Stomach (tissue), 9 donors: ENCODE measurements around the gene USP4. TPM values are rescaled to one million over a fixed set of nuclear protein-coding genes. Genes with fewer than 3 reads are reported as not detected.

Experiments used
- DNase-seq, 2 donors: peaks; one replicate each; pipeline versions ENCODE4 v3.0.0 to v3.0.0-alpha.2; 2013 to 2019
- H3K27ac ChIP-seq, 5 donors: fragments of 200-600 bp in 4 of 5; sonication (generic) in 4 of 5; one replicate each; pipeline ENCODE4 v1.5.1; 2013 to 2019; ENCODE audit warnings: mild to moderate bottlenecking in 1 of 5, moderate library complexity in 1 of 5
- H3K27me3 ChIP-seq, 3 donors: fragments of 200-600 bp; sonication (generic); one replicate each; pipeline ENCODE4 v1.5.1; 2017 to 2019; ENCODE audit warnings: mixed run types in 1 of 3
- H3K36me3 ChIP-seq, 4 donors: fragments of 200-600 bp; sonication (generic); 1 replicate in 3 of 4; 2 replicates in 1 of 4; pipeline ENCODE4 v1.5.1; 2016 to 2019
- H3K4me1 ChIP-seq, 4 donors: fragments of 200-600 bp; sonication (generic); one replicate each; pipeline ENCODE4 v1.5.1; 2016 to 2019
- H3K4me3 ChIP-seq, 4 donors: fragments of 200-600 bp; sonication (generic) in 3 of 4; one replicate each; pipeline ENCODE4 v1.5.1; 2016 to 2019; ENCODE audit warnings: mild to moderate bottlenecking in 1 of 4
- H3K9me3 ChIP-seq, 4 donors: fragments of 200-600 bp; sonication (generic); one replicate each; pipeline ENCODE4 v1.5.1; 2016 to 2019
- EP300 ChIP-seq: sonication (generic); formaldehyde crosslinking; IDR thresholded peaks from one replicate; pipeline ENCODE4 v1.6.1; 2017; ENCODE audit warnings: antibody characterized with exemption
- POLR2A ChIP-seq, 4 donors: fragments of 450-650 bp; IDR thresholded peaks; one replicate each; pipeline ENCODE4 v1.6.1; 2016; ENCODE audit warnings: antibody characterized with exemption in 4 of 4, control low read depth in 2 of 4, mild to moderate bottlenecking in 1 of 4, moderate library complexity in 1 of 4
- POLR2AphosphoS5 ChIP-seq, 3 donors: sonication (generic); formaldehyde crosslinking; IDR thresholded peaks; one replicate each; pipeline ENCODE4 v1.6.1; 2016; ENCODE audit warnings: antibody characterized with exemption in 3 of 3
- WGBS, 5 donors: extraction: QIAGEN DNeasy Blood & Tissue Kit in 3 of 5; methylation state at CpG; one replicate each; pipeline versions ENCODE4 v1.1.5 to v1.1.7; 2013 to 2018; 5-methylcytosine and 5-hydroxymethylcytosine counted together
- intact Hi-C: fragments of 100-400 bp; cut with DNase I; formaldehyde crosslinking; loops from one replicate; pipeline ENCODE4 v1.15.1; 2023; ENCODE audit warnings: low total_unique reads
- polyA plus RNA-seq, 3 donors: library from polyadenylated mRNA; stranded (reverse); fragments of 200-250 nt; gene quantifications; one replicate each; pipeline ENCODE4 v1.2.3, GENCODE V29; 2013
- total RNA-seq, 5 donors: library from RNA; depleted of rRNA; stranded (reverse); fragments of >200 nt; gene quantifications; one replicate each; pipeline versions ENCODE4 v1.1.0 to v1.2.3, GENCODE V29; 2014 to 2016
- TF ChIP-seq, protein P1 (sequence below), 7 experiments: fragments of 450-650 bp in 4 of 7; fragments of 200-600 bp in 3 of 7; sonication (generic) in 3 of 7; IDR thresholded peaks; one replicate each; pipeline ENCODE4 v1.5.1; 2016 to 2019; ENCODE audit warnings: antibody characterized with exemption in 7 of 7, control low read depth in 2 of 7, mild to moderate bottlenecking in 1 of 7
- donor health status: healthy with polysubstance abuse.
- donor health status: Bipolar disorder and iron deficiency.
- donor health status: healthy.

USP4 gene
- total and polyA plus RNA-seq, 8 donors = 21.9 to 123 (median 24.5) TPM

DNA sequence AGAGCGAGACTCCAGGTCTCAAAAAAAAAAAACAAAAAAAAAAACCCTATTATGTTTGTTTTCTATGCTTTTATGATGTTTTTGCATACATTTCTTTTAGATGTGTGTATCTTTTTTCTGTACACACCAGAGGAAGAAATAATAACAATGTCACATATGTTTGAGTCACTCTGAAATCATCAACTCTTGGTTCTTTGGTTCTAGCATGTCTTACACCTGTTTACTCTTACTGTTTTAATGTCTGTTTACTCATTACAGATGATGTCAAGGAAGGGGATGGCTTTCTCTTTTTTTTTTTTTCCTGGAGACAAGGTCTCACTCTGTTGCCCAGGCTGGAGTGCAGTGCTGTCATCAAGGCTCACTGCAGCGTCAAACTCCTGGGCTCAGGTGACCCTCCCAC lies 47.9 kb upstream of the USP4 start:
- no peak overlapping the region for H3K27ac ChIP-seq
- no peak for DNase-seq
- H3K36me3 ChIP-seq = peaks cover 0 to 21% (median 0%) of the 10 kb centered on the region in 4 donors
- no peaks in the 10 kb centered on the region for H3K9me3 ChIP-seq
- peaks cover 4 to 96% (median 58%) of the 10 kb centered on the region in 4 donors for H3K4me1 ChIP-seq
- intact Hi-C loops = no loop called here
- no peak overlapping the region for H3K4me3 ChIP-seq
- no peaks in the 10 kb centered on the region for H3K27me3 ChIP-seq
- no peak for TF ChIP-seq POLR2AphosphoS5 (IDR thresholded peaks at IDR 0.05)
- TF ChIP-seq, protein P1, sequence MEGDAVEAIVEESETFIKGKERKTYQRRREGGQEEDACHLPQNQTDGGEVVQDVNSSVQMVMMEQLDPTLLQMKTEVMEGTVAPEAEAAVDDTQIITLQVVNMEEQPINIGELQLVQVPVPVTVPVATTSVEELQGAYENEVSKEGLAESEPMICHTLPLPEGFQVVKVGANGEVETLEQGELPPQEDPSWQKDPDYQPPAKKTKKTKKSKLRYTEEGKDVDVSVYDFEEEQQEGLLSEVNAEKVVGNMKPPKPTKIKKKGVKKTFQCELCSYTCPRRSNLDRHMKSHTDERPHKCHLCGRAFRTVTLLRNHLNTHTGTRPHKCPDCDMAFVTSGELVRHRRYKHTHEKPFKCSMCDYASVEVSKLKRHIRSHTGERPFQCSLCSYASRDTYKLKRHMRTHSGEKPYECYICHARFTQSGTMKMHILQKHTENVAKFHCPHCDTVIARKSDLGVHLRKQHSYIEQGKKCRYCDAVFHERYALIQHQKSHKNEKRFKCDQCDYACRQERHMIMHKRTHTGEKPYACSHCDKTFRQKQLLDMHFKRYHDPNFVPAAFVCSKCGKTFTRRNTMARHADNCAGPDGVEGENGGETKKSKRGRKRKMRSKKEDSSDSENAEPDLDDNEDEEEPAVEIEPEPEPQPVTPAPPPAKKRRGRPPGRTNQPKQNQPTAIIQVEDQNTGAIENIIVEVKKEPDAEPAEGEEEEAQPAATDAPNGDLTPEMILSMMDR (IDR thresholded peaks at IDR 0.05) = no peak
- no peak for TF ChIP-seq POLR2A (IDR thresholded peaks at IDR 0.05)
- no peak for TF ChIP-seq EP300
- WGBS, 5 donors = 89 to 100% (median 94%) methylated on average over 2 of the region's 2 CpGs

DNA sequence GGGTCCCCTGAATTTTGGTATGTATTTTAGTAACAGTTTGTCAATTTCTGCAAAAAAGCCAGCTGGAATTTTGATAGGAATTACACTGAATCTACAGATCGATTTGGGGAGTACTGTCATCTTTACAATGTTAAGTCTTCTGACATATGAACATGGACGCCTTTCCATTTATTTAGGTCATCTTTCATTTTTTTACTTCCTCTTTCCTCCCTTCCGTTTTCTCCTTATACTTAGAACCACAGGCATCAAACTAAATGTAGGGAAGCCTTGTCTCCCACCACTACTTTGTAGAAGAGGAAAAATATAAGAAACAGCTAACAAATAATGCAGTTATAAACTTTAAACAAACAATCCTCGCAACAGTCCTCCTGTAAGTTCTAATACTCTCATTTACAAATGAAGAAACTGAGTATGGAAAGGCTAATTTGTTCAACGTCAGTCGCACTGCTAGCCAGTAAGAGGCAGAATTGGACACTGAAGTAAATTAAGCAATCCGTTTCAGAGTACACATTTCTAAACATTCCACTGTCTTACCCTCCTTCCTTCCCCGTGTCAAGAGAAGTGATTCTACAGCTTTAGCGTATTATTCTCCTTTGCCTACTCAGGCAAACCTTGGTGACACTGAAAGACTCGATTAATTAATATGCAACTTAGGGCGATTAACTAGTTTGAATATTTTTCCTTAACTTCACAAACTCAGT lies 46.4 kb upstream of the USP4 start:
- Histone ChIP-seq H3K9me3 (no peaks in the 10 kb centered on the region), H3K4me3 (no peak overlapping the region), H3K27me3 (no peaks in the 10 kb centered on the region), H3K36me3 (peaks cover 0 to 14% (median 0%) of the 10 kb centered on the region in 4 donors), H3K27ac (peak overlapping the region in 2 of 5 donors; percentile 9 to 56), H3K4me1 (peaks cover 4 to 99% (median 63%) of the 10 kb centered on the region in 4 donors)
- TF ChIP-seq POLR2A (IDR thresholded peaks at IDR 0.05) (no peak), EP300 (no peak), POLR2AphosphoS5 (IDR thresholded peaks at IDR 0.05) (no peak)
- TF ChIP-seq, protein P1 (IDR thresholded peaks at IDR 0.05) = no peak
- WGBS, 5 donors = 69 to 82% (median 76%) methylated on average over 11 of the region's 11 CpGs
- no peak for DNase-seq
- intact Hi-C loops = no loop called here

DNA sequence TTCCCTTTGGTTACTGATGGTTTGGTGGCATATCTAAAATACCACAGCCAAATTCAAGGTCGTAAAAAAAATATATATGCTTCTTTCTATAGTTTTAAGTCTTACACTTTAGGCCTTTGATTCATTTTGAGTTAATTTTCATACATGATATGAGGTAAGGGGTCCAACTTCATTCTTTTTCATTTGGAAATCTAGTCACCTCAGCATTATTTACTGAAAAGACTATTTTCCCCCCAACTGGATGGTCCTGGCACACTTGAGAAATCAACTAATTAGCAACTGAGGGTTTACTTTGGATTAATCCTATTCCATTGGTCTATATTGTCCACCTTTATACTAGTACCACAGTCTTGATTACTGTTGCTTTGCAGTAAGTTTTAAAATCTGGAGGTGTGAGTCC lies 45.8 kb upstream of the USP4 start:
- Histone ChIP-seq H3K4me3 (no peak overlapping the region), H3K36me3 (peaks cover 0 to 14% (median 0%) of the 10 kb centered on the region in 4 donors), H3K4me1 (peaks cover 4 to 99% (median 63%) of the 10 kb centered on the region in 4 donors), H3K9me3 (no peaks in the 10 kb centered on the region), H3K27ac (peak overlapping the region in 2 of 5 donors; percentile 9 to 56), H3K27me3 (no peaks in the 10 kb centered on the region)
- DNase-seq = no peak
- WGBS, 5 donors = 78 to 96% (median 92%) methylated on average over 1 of the region's 1 CpG
- TF ChIP-seq EP300 = no peak
- TF ChIP-seq POLR2A (IDR thresholded peaks at IDR 0.05) = no peak
- TF ChIP-seq, protein P1 (IDR thresholded peaks at IDR 0.05) = no peak
- TF ChIP-seq POLR2AphosphoS5 (IDR thresholded peaks at IDR 0.05) = no peak
- intact Hi-C loops = no loop called here

DNA sequence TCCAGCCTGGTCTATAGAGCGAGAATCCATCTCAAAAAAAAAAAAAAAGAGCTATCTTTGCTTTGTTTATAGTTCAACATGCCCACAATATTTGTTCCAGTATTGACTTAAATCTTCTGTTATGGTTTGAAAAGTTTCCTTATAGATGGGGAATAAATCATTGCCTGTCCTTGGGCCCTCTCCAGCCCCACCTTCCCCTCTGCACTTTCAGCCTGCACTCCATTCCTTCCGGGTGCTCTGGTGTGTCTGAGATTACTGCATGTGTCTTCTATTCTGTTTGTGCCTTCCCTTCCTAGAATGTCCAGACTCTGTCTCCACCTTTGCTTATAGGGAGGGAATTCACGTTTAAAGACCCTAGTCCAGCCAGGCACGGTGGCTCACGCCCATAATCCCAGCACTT lies 43.5 kb upstream of the USP4 start:
- H3K27ac ChIP-seq = no peak overlapping the region
- no peak for DNase-seq
- no peaks in the 10 kb centered on the region for H3K27me3 ChIP-seq

More for the DNA sequence above, 43.5 kb upstream of the USP4 start:
- no peak overlapping the region for H3K4me3 ChIP-seq
- TF ChIP-seq, protein P1 (IDR thresholded peaks at IDR 0.05) = no peak
- TF ChIP-seq POLR2AphosphoS5 (IDR thresholded peaks at IDR 0.05) (no peak), EP300 (no peak), POLR2A (IDR thresholded peaks at IDR 0.05) (no peak)
- intact Hi-C loops = no loop called here
- 55 to 66% (median 61%) methylated on average over 5 of the region's 5 CpGs for WGBS, 5 donors
- peaks cover 0 to 98% (median 60%) of the 10 kb centered on the region in 4 donors for H3K4me1 ChIP-seq
- no peaks in the 10 kb centered on the region for H3K9me3 ChIP-seq
- H3K36me3 ChIP-seq = peaks cover 0 to 6% (median 0%) of the 10 kb centered on the region in 4 donors
